ENCODE data around the gene LHFPL6. TPM values are rescaled to one million over a fixed set of nuclear protein-coding genes. Genes with fewer than 3 reads are reported as not detected.

LHFPL6 gene
- total and polyA plus RNA-seq, 8 donors: 1.8 to 13.4 (median 7.1) TPM

DNA sequence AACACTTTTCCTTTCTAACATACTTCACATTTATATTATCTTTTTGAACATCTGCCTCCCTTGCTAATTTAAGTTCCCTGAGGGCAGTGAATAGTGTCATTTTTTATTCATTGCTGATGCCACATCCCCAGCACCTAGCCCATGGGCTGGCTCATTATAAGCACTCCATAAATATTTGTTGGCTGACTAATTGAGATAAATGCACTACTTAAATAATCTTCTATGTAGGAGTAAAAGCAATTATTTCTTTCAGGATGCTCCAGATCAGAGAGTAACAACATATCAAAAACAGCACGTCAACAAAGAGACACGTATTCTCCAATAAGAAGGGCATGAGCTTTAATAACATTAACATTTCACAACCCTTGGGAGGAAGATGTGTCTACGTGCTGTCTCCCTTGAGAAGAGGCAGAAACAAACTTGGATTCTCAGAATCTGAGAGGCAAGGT, 228.2 kb downstream of the LHFPL6 start:
- no peak overlapping the region for H3K4me3 ChIP-seq
- FAIRE-seq (no peak), DNase-seq (no peak), ATAC-seq (no peak)
- TF ChIP-seq, protein P1, sequence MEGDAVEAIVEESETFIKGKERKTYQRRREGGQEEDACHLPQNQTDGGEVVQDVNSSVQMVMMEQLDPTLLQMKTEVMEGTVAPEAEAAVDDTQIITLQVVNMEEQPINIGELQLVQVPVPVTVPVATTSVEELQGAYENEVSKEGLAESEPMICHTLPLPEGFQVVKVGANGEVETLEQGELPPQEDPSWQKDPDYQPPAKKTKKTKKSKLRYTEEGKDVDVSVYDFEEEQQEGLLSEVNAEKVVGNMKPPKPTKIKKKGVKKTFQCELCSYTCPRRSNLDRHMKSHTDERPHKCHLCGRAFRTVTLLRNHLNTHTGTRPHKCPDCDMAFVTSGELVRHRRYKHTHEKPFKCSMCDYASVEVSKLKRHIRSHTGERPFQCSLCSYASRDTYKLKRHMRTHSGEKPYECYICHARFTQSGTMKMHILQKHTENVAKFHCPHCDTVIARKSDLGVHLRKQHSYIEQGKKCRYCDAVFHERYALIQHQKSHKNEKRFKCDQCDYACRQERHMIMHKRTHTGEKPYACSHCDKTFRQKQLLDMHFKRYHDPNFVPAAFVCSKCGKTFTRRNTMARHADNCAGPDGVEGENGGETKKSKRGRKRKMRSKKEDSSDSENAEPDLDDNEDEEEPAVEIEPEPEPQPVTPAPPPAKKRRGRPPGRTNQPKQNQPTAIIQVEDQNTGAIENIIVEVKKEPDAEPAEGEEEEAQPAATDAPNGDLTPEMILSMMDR (IDR thresholded peaks at IDR 0.05): no peak
- no peak overlapping the region for H3K27ac ChIP-seq
- intact Hi-C loops (cut with DNase I): no loop called here
- H3K9me3 ChIP-seq: no peaks in the 10 kb centered on the region
- no peaks in the 10 kb centered on the region for H3K4me1 ChIP-seq
- WGBS, 2 donors: 86 to 89% methylated on average over 3 of the region's 3 CpGs
- no peaks in the 10 kb centered on the region for H3K27me3 ChIP-seq
- H3K36me3 ChIP-seq: no peaks in the 10 kb centered on the region

DNA sequence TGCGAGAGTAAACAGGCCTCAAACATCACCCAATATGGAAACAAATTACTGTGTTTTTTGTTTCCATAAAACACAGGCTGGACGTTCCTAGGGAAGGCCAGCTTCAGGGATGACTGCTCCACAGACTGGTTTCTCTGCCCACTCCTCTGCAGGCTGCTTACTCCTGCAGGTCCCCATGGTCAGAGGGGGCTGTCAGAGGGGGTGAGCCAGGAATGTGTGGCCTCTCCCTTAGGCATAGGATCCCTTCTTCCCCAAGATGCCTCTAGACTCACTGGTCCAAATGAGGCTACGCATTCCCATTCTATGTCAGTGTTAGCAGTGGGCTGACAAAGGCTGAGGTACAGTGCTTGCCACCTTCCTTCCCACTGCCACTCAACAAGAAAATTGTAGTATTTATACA, 229.8 kb downstream of the LHFPL6 start:
- no peaks in the 10 kb centered on the region for H3K36me3 ChIP-seq
- no peaks in the 10 kb centered on the region for H3K4me1 ChIP-seq
- DNase-seq (no peak), ATAC-seq (no peak), FAIRE-seq (no peak)
- no peaks in the 10 kb centered on the region for H3K9me3 ChIP-seq
- H3K4me3 ChIP-seq: no peak overlapping the region
- intact Hi-C loops (cut with DNase I): no loop called here
- TF ChIP-seq, protein P1 (IDR thresholded peaks at IDR 0.05): no peak
- H3K27ac ChIP-seq: no peak overlapping the region
- 70 to 72% methylated on average over 3 of the region's 3 CpGs for WGBS, 2 donors
- H3K27me3 ChIP-seq: no peaks in the 10 kb centered on the region

DNA sequence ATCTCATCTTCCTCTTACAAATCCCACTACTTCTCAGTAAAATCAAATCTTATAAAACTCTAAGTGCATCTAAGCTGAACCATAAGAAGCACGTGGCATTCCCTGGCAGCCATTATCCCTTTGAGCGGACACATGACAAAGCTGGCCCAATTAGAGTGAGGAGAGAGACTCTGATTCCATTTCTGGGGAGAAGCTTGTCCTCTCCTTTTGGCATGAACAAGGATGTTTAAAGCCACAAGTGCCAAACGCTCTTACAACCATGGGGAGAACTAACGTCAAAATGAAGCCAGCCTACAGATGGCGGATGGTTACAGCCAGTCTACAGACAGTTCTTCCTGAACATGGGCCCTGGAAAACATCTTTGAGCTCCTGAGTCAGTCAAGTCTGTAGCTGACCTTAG, 231.3 kb downstream of the LHFPL6 start:
- ATAC-seq (no peak), FAIRE-seq (no peak)
- H3K9me3 ChIP-seq: no peaks in the 10 kb centered on the region

DNA sequence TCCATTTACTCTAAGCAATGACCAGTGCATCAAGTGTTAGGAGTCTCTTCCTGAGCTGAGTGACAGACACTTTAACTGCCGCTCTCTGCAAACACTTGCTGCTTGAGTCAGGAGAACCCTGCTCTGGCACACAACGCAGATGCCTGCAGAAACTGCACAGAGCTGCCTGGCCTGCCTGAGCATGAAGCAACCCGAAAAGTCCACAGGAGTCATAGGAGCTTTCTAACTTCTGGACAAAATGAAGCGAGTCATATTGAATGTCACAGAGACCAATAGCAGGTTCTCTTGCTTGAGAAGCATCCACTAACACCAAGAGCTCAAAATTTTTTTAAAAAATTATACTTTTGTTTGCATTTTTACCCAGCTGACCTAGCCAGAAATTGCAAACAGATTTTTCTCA, 232.4 kb downstream of the LHFPL6 start:
- intact Hi-C loops (cut with DNase I): no loop called here
- H3K4me3 ChIP-seq: no peak overlapping the region
- FAIRE-seq: no peak
- 70 to 76% methylated on average over 4 of the region's 4 CpGs for WGBS, 2 donors
- TF ChIP-seq, protein P1 (IDR thresholded peaks at IDR 0.05): no peak
- DNase-seq: no peak
- no peaks in the 10 kb centered on the region for H3K27me3 ChIP-seq
- H3K9me3 ChIP-seq: no peaks in the 10 kb centered on the region
- H3K36me3 ChIP-seq: no peaks in the 10 kb centered on the region
- ATAC-seq: no peak
- no peak overlapping the region for H3K27ac ChIP-seq
- no peaks in the 10 kb centered on the region for H3K4me1 ChIP-seq

More for the DNA sequence above, 231.3 kb downstream of the LHFPL6 start:
- no peaks in the 10 kb centered on the region for H3K36me3 ChIP-seq
- H3K27ac ChIP-seq: no peak overlapping the region
- DNase-seq: no peak
- no peaks in the 10 kb centered on the region for H3K4me1 ChIP-seq
- TF ChIP-seq, protein P1 (IDR thresholded peaks at IDR 0.05): no peak
- no peaks in the 10 kb centered on the region for H3K27me3 ChIP-seq
- no peak overlapping the region for H3K4me3 ChIP-seq
- intact Hi-C loops (cut with DNase I): no loop called here
- WGBS, 2 donors: 76 to 89% methylated on average over 5 of the region's 5 CpGs

DNA sequence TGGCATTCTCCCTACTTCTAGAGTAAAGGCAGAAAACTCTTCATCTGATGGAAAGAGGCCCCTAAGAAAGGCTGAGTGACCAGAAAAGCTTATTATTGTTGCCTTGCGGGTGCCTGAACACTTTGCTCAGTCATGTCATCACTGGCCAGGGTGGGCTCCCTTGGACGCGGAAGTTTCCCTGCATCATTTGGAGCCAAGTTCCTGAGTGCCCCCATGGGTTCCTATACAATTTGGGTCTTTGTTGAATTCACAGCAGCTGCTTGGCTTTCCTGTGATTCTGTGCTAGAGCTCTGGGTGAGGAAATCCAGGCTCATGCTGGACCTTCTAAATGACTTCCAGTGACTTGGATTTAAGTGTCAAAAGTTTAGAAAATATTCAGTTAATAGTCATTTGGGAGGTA, 232.9 kb downstream of the LHFPL6 start:
- DNase-seq (no peak), ATAC-seq (no peak), FAIRE-seq (no peak)
- Histone ChIP-seq H3K27me3 (no peaks in the 10 kb centered on the region), H3K36me3 (no peaks in the 10 kb centered on the region), H3K27ac (no peak overlapping the region), H3K4me1 (no peaks in the 10 kb centered on the region), H3K9me3 (no peaks in the 10 kb centered on the region), H3K4me3 (no peak overlapping the region)
- intact Hi-C loops (cut with DNase I): no loop called here
- TF ChIP-seq, protein P1 (IDR thresholded peaks at IDR 0.05): no peak
- 70 to 87% methylated on average over 3 of the region's 3 CpGs for WGBS, 2 donors
